NOMO-1 treated with dmso at 0.1 percent for 144 hours (cell line): Measurements from ENCODE around the gene ZNF648.
"Not testable (repeated sequence)": the region's sequence is repeated elsewhere in the genome, so short reads cannot be mapped to it uniquely, and the experiment has no call there.

Experiments
- DNase-seq: peaks from one replicate; lab custom pipeline; 2025; ENCODE audit not compliant: unreplicated experiment; lab: John Stamatoyannopoulos, UW

ZNF648 gene

DNA sequence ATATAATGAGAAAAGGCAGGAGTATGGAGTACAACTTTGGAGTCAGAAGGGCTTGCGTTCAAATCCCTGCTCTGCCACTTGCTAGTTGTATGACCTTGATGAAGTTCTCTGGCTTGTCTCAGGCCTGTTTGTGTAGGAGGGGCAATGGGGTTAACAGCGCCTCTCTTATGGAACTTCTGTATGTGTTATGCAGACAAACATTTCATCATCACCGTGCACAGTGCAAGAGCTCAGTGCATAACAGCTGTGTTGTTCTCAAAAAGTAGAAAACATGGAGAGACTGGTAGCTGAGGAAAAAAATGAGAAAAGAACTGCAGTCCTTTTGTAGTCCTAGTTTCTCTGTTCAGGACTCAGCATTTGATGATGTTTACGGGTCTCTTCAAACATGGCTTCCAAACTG, 10.4 kb upstream of the ZNF648 start:
- DNase-seq = no peak

- no peak for DNase-seq
Observed at GRCh38 chr1:182069028-182069466, 7.5 kb upstream of the ZNF648 start.

GRCh38 chr1:182066934-182067333, 5.4 kb upstream of the ZNF648 start:
- DNase-seq = no peak

- no peak for DNase-seq
Observed at GRCh38 chr1:182065126-182065845, 3.8 kb upstream of the ZNF648 start.

- DNase-seq = no peak
Observed at GRCh38 chr1:182064611-182065010, 3.1 kb upstream of the ZNF648 start.

GRCh38 chr1:182062223-182062622, 711 bp upstream of the ZNF648 start:
- DNase-seq = no peak

GRCh38 chr1:182060877-182061276, 635 bp downstream of the ZNF648 start:
- no peak for DNase-seq

DNA sequence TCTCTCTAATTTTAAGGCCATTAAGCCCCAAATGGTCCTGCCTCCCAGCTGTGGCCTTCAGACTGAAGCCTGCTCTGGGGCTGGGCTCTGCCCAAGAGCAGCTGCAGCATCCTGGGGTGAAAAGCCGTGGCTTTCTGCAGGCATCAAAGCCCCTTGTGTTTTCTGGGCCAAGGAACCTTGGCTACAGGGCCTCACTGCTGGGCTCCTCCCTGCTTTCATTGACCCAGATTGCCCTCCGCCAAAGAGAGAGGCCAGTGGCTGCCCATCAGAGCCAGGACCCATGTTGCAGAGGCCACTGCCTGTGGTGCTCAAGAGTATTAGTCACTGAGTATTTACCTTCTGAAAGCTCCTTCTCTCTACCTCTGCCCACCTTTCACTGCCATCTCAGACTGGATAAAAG, 1.6 kb downstream of the ZNF648 start:
- DNase-seq = no peak

GRCh38 chr1:182056601-182057366, 4.7 kb downstream of the ZNF648 start:
- DNase-seq = no peak

- no peak for DNase-seq
Observed at GRCh38 chr1:182054698-182055326, 6.7 kb downstream of the ZNF648 start.

GRCh38 chr1:182052355-182052754, 9.2 kb downstream of the ZNF648 start:
- no peak for DNase-seq

DNA sequence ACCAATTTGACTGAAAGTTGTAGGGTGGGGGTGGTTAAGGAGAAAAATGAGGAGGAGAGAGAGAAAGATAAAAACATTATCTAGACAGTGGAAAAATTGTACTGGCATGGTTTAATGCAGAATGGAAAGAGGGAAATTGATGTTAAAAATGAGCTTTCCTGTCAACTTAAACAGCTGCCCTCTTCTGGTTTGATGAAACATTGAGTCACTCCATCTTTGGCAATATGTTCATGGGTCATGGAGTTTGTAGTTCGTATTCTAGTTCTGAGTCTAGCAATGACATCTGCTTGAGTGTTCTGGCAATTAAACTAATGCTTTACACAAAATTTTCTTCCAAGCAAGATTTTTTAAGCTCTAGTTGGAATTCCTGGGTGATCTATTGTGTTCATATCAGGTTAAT, 9.6 kb downstream of the ZNF648 start:
- DNase-seq = no peak

- peak; percentile 57 for DNase-seq
Observed at GRCh38 chr1:182050481-182051448, 10.7 kb downstream of the ZNF648 start.

DNA sequence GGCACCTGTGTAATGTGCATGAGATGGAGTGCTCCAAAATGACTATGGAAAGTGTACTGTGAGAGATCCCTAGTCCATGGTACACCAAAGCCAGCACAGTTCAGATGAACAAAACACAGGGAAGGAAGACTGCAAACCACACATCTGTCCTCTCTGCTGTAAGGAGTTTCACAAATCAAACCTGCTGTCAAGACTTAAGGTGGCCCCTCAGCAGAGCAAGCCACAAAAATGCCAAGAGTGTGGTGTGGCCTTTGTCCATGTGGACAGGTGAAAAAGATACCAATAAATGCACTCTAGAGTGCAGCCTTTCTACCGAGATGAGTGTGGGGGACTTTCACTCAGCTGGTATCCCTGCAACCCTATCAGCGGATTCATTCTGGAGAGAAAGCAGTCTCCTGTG, 12.9 kb downstream of the ZNF648 start:
- no peak for DNase-seq

- DNase-seq = no peak
Observed at GRCh38 chr1:182046763-182047162, 14.7 kb downstream of the ZNF648 start.

GRCh38 chr1:182045481-182045880, 16.0 kb downstream of the ZNF648 start:
- DNase-seq = not testable (repeated sequence)

GRCh38 chr1:182041615-182042014, 19.9 kb downstream of the ZNF648 start:
- peak; percentile 13 for DNase-seq

- no peak for DNase-seq
Observed at GRCh38 chr1:182038220-182038619, 23.3 kb downstream of the ZNF648 start.

- no peak for DNase-seq
Observed at GRCh38 chr1:182035097-182035770, 26.3 kb downstream of the ZNF648 start.

GRCh38 chr1:182032251-182032650, 29.3 kb downstream of the ZNF648 start:
- no peak for DNase-seq
